ENCODE results near the gene DISC1.

The DISC1 gene

DNA sequence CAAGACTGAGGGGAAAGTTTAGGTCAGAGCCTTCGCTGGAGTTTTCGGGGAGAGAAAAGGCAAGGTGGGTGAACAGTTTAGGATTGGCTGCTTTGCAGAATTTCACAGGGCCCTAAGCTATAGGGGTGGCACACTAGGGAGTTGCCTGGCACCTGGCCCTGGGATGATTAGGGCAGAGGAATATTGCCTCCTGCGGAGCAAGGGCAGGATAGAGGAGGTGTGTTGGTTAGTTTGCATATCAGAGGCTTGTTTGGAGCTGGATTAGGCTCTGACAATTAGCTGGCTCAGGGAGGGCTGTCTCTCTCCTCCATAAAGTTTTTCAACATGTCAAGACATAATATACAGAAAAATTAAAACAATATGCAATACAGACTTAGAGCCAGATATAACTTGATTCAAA, 436.4 kb downstream of the DISC1 start:
- TF ChIP-seq, protein P1, sequence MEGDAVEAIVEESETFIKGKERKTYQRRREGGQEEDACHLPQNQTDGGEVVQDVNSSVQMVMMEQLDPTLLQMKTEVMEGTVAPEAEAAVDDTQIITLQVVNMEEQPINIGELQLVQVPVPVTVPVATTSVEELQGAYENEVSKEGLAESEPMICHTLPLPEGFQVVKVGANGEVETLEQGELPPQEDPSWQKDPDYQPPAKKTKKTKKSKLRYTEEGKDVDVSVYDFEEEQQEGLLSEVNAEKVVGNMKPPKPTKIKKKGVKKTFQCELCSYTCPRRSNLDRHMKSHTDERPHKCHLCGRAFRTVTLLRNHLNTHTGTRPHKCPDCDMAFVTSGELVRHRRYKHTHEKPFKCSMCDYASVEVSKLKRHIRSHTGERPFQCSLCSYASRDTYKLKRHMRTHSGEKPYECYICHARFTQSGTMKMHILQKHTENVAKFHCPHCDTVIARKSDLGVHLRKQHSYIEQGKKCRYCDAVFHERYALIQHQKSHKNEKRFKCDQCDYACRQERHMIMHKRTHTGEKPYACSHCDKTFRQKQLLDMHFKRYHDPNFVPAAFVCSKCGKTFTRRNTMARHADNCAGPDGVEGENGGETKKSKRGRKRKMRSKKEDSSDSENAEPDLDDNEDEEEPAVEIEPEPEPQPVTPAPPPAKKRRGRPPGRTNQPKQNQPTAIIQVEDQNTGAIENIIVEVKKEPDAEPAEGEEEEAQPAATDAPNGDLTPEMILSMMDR (IDR thresholded peaks at IDR 0.05; ENCODE audit: extremely low read depth, missing control alignments): no peak
- no peak for DNase-seq (ENCODE audit: low spot score)

DNA sequence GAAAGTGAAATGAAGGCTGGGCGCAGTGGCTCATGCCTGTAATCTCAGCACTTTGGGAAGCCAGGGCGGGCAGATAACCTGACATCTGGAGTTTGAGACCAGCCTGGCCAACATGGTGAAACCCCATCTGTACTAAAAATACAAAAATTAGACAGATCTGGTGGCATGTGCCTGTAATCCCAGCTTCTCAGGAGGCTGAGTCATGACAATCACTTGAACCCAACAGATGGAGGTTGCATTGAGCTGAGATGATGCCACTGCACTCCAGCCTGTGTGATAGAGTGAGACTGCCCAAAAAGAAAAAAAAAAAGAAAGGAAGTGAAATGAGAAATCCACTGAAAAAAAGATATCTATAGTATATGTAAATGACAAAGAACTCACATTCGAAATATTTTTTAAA, 439.9 kb downstream of the DISC1 start:
- DNase-seq (ENCODE audit: low spot score): no peak

DNA sequence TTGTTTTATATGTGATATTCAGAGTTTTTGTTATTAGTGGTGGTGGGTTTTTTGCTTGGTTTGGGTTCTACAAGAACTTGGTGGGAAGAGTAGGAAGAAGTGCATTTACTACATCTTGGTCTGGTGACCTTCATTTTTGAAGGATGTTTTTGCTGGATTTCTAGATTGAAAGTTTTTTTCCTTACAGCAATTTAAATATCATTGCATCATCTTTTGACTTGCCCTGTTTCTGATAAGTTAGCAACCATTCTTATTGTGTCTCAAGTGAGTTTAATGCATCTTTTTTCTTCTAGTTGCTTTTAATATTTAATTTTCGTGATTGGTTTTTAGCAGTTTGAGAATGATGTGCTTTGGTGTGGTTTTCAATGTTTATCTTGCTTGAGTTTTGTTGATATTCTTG, 447.7 kb downstream of the DISC1 start:
- TF ChIP-seq, protein P1 (IDR thresholded peaks at IDR 0.05; ENCODE audit: extremely low read depth, missing control alignments): no peak
- no peak for DNase-seq (ENCODE audit: low spot score)

More for the DNA sequence above, 439.9 kb downstream of the DISC1 start:
- TF ChIP-seq, protein P1 (IDR thresholded peaks at IDR 0.05; ENCODE audit: extremely low read depth, missing control alignments): no peak

DNA sequence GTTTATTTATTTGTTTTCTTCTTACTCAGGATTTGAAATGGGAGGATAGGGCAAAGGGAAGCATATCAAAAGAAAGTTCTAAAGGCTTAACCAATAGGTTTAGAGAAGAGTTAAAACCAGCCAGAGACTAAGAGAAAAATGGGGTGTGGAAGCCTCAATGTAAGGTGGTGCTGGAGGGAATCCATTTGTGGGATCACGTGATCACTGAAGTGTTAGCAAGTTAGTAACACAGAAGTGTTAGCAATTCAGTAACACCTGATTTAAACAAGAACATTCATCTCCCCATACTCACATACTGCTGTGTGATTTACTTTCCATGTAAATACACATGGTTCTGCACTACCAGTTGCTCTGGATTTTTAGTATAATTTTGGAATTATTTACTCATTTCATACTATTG, 451.2 kb downstream of the DISC1 start:
- no peak for DNase-seq (ENCODE audit: low spot score)
- TF ChIP-seq, protein P1 (IDR thresholded peaks at IDR 0.05; ENCODE audit: extremely low read depth, missing control alignments): no peak

DNA sequence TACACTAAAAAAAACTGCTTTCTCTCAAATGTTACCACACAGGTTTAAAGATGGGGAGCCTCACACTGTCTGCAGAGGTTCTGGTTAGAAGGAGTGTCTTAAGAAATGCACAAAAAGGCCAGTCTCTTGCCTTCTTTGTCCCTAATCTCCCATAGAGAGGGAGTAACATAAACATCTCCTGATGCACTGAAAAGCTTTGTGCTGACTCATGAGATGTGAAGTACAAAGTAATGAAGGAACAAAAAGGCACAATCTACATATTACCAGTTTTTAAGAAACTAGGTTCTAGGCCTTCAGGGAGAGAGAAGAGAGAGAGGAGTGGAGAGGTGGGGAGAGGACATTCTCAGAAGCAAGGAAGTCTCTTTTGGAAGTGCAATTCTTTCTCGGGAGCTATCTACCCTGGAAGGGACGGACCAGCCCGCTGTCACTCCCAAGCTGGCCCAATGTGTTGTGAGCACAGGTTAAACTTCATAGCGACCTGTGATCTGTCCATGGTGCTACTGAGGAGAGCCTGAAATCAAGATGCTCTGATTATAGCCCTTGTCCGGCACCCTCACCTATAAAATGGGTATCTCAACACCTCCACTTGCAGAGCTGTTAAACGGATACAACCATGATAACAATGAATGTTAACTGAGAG, 458.1 kb downstream of the DISC1 start:
- TF ChIP-seq, protein P1 (IDR thresholded peaks at IDR 0.05; ENCODE audit: extremely low read depth, missing control alignments): no peak
- DNase-seq (ENCODE audit: low spot score): no peak

DNA sequence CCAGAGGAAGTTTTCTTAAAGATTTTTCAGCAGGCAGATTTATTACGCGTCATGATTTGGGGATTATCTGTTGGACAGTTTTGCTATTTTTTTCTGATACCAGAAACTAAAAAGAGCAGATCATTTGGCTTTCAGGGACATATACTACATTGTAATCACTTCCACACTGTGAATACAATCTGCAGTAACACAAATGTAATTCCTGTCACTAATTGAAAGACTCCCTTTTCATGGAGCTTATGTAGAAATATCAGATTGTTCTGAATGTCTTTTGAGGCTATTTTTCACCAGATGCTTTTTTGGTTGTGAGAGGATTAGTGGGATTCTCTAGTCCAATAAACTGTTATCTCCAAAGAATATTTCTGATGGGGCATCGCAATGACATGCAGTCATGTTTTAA, 464.2 kb downstream of the DISC1 start:
- no peak for DNase-seq (ENCODE audit: low spot score)
- TF ChIP-seq, protein P1 (IDR thresholded peaks at IDR 0.05; ENCODE audit: extremely low read depth, missing control alignments): no peak

Data from GM20000 (cell line).